Measurements from ENCODE around the gene ZNF367. TPM values are rescaled to one million over a fixed set of nuclear protein-coding genes. Genes with fewer than 3 reads are reported as not detected.

ZNF367 gene
- total RNA-seq, 1 donor from 2014 or later: 18.0 TPM

GRCh38 chr9:96382839-96383164, 35.4 kb downstream of the ZNF367 start:
- H3K27ac ChIP-seq: no peak overlapping the region
- H3K27ac Mint-ChIP-seq: peak overlapping the region; percentile 60
- H4K20me1 ChIP-seq (ENCODE audit: low read depth): no peaks in the 10 kb centered on the region

GRCh38 chr9:96382175-96382574, 36.0 kb downstream of the ZNF367 start:
- Histone ChIP-seq H3K9ac (no peak overlapping the region), H3K79me2 (ENCODE audit: low read depth) (no peaks in the 10 kb centered on the region), H3K27me3 (peaks cover 6% of the 10 kb centered on the region), H3K27ac (no peak overlapping the region), H3K9me3 (ENCODE audit: low read depth) (no peaks in the 10 kb centered on the region), H3K4me3 (no peak overlapping the region), H3F3A (ENCODE audit: low read depth) (peaks cover 31% of the 10 kb centered on the region), H3K4me1 (no peaks in the 10 kb centered on the region), H4K20me1 (ENCODE audit: low read depth) (no peaks in the 10 kb centered on the region), H2AFZ (replicated peaks) (no peak overlapping the region), H3K36me3 (no peaks in the 10 kb centered on the region), H3K4me2 (no peak overlapping the region)
- H3K4me1 Mint-ChIP-seq: peaks cover 16% of the 10 kb centered on the region
- H3K4me3 Mint-ChIP-seq: no peak overlapping the region
- H3K9me3 Mint-ChIP-seq: no peaks in the 10 kb centered on the region
- no peak for TF ChIP-seq EZH2 (IDR thresholded peaks at IDR 0.05)
- TF ChIP-seq CTCF (IDR thresholded peaks at IDR 0.05): no peak
- H3K27ac Mint-ChIP-seq: no peak overlapping the region
- no peak for DNase-seq (ENCODE audit: low spot score)
- H3K27me3 Mint-ChIP-seq (ENCODE audit: insufficient read depth, low read depth): peaks cover 4% of the 10 kb centered on the region
- H3K36me3 Mint-ChIP-seq: peaks cover 13% of the 10 kb centered on the region

More at GRCh38 chr9:96382839-96383164, 35.4 kb downstream of the ZNF367 start:
- peak overlapping the region; percentile 88 for H3K4me3 Mint-ChIP-seq
- peak overlapping the region; percentile 65 for H3K4me3 ChIP-seq
- no peak overlapping the region for H3K9ac ChIP-seq
- H3K27me3 Mint-ChIP-seq (ENCODE audit: insufficient read depth, low read depth): peaks cover 4% of the 10 kb centered on the region
- H3K4me1 ChIP-seq: no peaks in the 10 kb centered on the region
- H3F3A ChIP-seq (ENCODE audit: low read depth): peaks cover 31% of the 10 kb centered on the region
- H3K4me1 Mint-ChIP-seq: peaks cover 10% of the 10 kb centered on the region
- H3K79me2 ChIP-seq (ENCODE audit: low read depth): no peaks in the 10 kb centered on the region
- no peaks in the 10 kb centered on the region for H3K36me3 ChIP-seq
- H3K9me3 ChIP-seq (ENCODE audit: low read depth): no peaks in the 10 kb centered on the region
- no peaks in the 10 kb centered on the region for H3K9me3 Mint-ChIP-seq
- peaks cover 6% of the 10 kb centered on the region for H3K27me3 ChIP-seq
- peaks cover 13% of the 10 kb centered on the region for H3K36me3 Mint-ChIP-seq
- no peak for TF ChIP-seq EZH2 (IDR thresholded peaks at IDR 0.05)
- no peak for TF ChIP-seq EZH2phosphoT487 (IDR thresholded peaks at IDR 0.05)
- TF ChIP-seq CTCF (IDR thresholded peaks at IDR 0.05): no peak
- peak overlapping the region; percentile 93 for H2AFZ ChIP-seq (replicated peaks)
- DNase-seq (ENCODE audit: low spot score): no peak
- H3K4me2 ChIP-seq: peak overlapping the region; percentile 76

GRCh38 chr9:96381696-96382095, 36.5 kb downstream of the ZNF367 start:
- Mint-ChIP-seq H3K4me1 (peaks cover 21% of the 10 kb centered on the region), H3K4me3 (no peak overlapping the region), H3K27ac (peak overlapping the region; percentile 35), H3K9me3 (no peaks in the 10 kb centered on the region), H3K27me3 (ENCODE audit: insufficient read depth, low read depth) (peaks cover 4% of the 10 kb centered on the region), H3K36me3 (peaks cover 13% of the 10 kb centered on the region)
- Histone ChIP-seq H3K4me1 (no peaks in the 10 kb centered on the region), H3K4me3 (no peak overlapping the region), H3K9ac (no peak overlapping the region), H2AFZ (replicated peaks) (no peak overlapping the region), H3K79me2 (ENCODE audit: low read depth) (no peaks in the 10 kb centered on the region), H3K36me3 (no peaks in the 10 kb centered on the region), H3K4me2 (no peak overlapping the region), H3K9me3 (ENCODE audit: low read depth) (no peaks in the 10 kb centered on the region), H4K20me1 (ENCODE audit: low read depth) (no peaks in the 10 kb centered on the region), H3K27me3 (peaks cover 6% of the 10 kb centered on the region), H3K27ac (no peak overlapping the region), H3F3A (ENCODE audit: low read depth) (peaks cover 31% of the 10 kb centered on the region)
- no peak for TF ChIP-seq EZH2 (IDR thresholded peaks at IDR 0.05)
- no peak for TF ChIP-seq CTCF (IDR thresholded peaks at IDR 0.05)
- TF ChIP-seq EZH2phosphoT487 (IDR thresholded peaks at IDR 0.05): no peak
- DNase-seq (ENCODE audit: low spot score): no peak
